Upper lobe of left lung (tissue), 6 donors: ENCODE measurements around the gene ANKRD17. TPM values are rescaled to one million over a fixed set of nuclear protein-coding genes. Genes with fewer than 3 reads are reported as not detected.

Experiments used
- ATAC-seq, 2 donors: fragments of 200-7000 bp; cut with Tn5 transposase; one replicate each; pipeline ENCODE4 v1.9.1; 2022; ENCODE audit warnings: mild to moderate bottlenecking in 2 of 2, moderate library complexity in 2 of 2; ENCODE audit not compliant: low FRiP score in 2 of 2
- DNase-seq, 2 donors: peaks; one replicate each; pipeline ENCODE4 v3.0.0-alpha.2; 2019 to 2020
- H3K27ac ChIP-seq, 4 donors: fragments of 200-600 bp; sonication (generic); one replicate each; pipeline ENCODE4 v1.5.1; 2016 to 2019
- H3K27me3 ChIP-seq, 4 donors: fragments of 200-600 bp; sonication (generic); one replicate each; pipeline ENCODE4 v1.5.1; 2017 to 2019
- H3K36me3 ChIP-seq, 4 donors: fragments of 200-600 bp; sonication (generic); one replicate each; pipeline ENCODE4 v1.5.1; 2016 to 2019
- H3K4me1 ChIP-seq, 4 donors: fragments of 200-600 bp; sonication (generic); one replicate each; pipeline ENCODE4 v1.5.1; 2018 to 2019
- H3K4me3 ChIP-seq, 4 donors: fragments of 200-600 bp; sonication (generic); one replicate each; pipeline ENCODE4 v1.5.1; 2017 to 2019; ENCODE audit warnings: mild to moderate bottlenecking in 2 of 4, moderate library complexity in 1 of 4
- H3K9me3 ChIP-seq, 4 donors: fragments of 200-600 bp; sonication (generic); one replicate each; pipeline ENCODE4 v1.5.1; 2018 to 2019
- EP300 ChIP-seq, 4 donors: sonication (generic); formaldehyde crosslinking; IDR thresholded peaks; one replicate each; pipeline ENCODE4 v1.5.1; 2017; ENCODE audit warnings: antibody characterized with exemption in 4 of 4, control low read depth in 2 of 4
- POLR2A ChIP-seq, 4 donors: fragments of 450-650 bp; IDR thresholded peaks; one replicate each; pipeline ENCODE4 v1.5.1; 2016 to 2017; ENCODE audit warnings: antibody characterized with exemption in 4 of 4, mild to moderate bottlenecking in 2 of 4
- POLR2AphosphoS5 ChIP-seq, 2 donors: sonication (generic); formaldehyde crosslinking; IDR thresholded peaks; one replicate each; pipeline ENCODE4 v1.5.1; 2017; ENCODE audit warnings: antibody characterized with exemption in 2 of 2
- WGBS, 2 donors: methylation state at CpG; one replicate each; pipeline ENCODE4 v1.1.5; 2017 to 2018; 5-methylcytosine and 5-hydroxymethylcytosine counted together
- total RNA-seq, 6 donors: library from RNA; depleted of rRNA in 4 of 6; stranded (reverse); fragments of >200 nt in 4 of 6; gene quantifications; one replicate each; pipeline versions ENCODE4 v1.1.0 to v1.2.1, GENCODE V29; 2016 to 2021
- TF ChIP-seq, protein P1 (sequence below), 6 experiments: fragments of 450-650 bp in 4 of 6; fragments of 200-600 bp in 2 of 6; sonication (generic) in 2 of 6; IDR thresholded peaks; one replicate each; pipeline ENCODE4 v1.5.1; 2016 to 2019; ENCODE audit warnings: antibody characterized with exemption in 6 of 6
- donor health status: DM: no; HTN: no; CAD: no; lungs with moderate emphysema.
- donor health status: DM: no; HTN: yes; CAD: no; lungs with severe emphysema.

ANKRD17 gene
- total RNA-seq, 6 donors from 2014 or later: 49.7 to 103 (median 61.2) TPM

DNA sequence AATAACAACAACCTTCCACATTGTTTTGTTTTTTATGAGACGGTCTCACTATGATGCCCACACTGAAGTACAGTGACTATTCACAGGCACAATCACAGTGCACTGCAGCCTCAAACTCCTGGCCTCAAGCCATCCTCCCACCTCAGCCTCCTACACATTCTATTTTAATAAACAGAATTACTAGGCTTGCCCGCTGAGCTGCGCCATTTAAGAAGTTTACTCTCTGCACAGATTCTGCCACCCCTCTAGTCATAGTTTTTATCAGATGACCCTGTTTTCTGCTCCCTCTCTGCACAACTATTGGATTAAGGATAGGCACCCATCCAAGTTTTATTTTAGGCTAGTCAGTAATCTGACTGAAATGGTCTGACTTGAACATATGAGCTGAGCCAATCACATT is 177.8 kb downstream of the ANKRD17 start:
- DNase-seq: no peak
- Histone ChIP-seq H3K9me3 (no peaks in the 10 kb centered on the region), H3K4me1 (peaks cover 0 to 2% (median 2%) of the 10 kb centered on the region in 4 donors), H3K27me3 (no peaks in the 10 kb centered on the region), H3K4me3 (no peak overlapping the region), H3K36me3 (peaks cover 28 to 71% (median 44%) of the 10 kb centered on the region in 4 donors), H3K27ac (no peak overlapping the region)
- no peak for ATAC-seq
- WGBS, 2 donors: 68 to 72% methylated on average over 3 of the region's 3 CpGs
- no peak for TF ChIP-seq POLR2AphosphoS5 (IDR thresholded peaks at IDR 0.05)
- TF ChIP-seq EP300 (IDR thresholded peaks at IDR 0.05): no peak
- no peak for TF ChIP-seq POLR2A (IDR thresholded peaks at IDR 0.05)

DNA sequence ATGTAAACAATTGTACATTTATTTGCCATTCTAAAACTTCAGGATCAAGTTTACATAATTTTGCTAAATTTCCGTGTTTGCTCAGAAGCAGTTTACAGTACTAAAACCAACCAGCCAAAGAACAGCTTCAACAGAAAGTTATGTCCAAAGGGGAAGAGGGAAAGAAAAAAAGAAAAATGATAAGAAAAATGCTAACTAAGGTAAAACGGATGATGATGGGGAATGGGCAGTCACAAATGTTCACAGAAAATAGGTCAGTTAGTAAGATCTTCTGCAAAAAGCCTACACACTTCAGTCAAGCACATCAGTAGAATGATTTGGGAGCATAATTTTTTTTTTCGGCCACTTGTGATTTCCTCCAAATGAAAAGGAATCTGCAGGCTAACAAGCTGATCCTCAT is 182.8 kb downstream of the ANKRD17 start:
- DNase-seq (no peak), ATAC-seq (no peak)
- WGBS, 2 donors: 81 to 89% methylated on average over 3 of the region's 3 CpGs
- Histone ChIP-seq H3K36me3 (peaks cover 16 to 51% (median 32%) of the 10 kb centered on the region in 4 donors), H3K27ac (no peak overlapping the region), H3K9me3 (no peaks in the 10 kb centered on the region), H3K4me3 (no peak overlapping the region), H3K4me1 (peaks cover 0 to 2% (median 1%) of the 10 kb centered on the region in 4 donors), H3K27me3 (no peaks in the 10 kb centered on the region)
- TF ChIP-seq EP300 (IDR thresholded peaks at IDR 0.05): no peak
- no peak for TF ChIP-seq POLR2AphosphoS5 (IDR thresholded peaks at IDR 0.05)
- TF ChIP-seq, protein P1, sequence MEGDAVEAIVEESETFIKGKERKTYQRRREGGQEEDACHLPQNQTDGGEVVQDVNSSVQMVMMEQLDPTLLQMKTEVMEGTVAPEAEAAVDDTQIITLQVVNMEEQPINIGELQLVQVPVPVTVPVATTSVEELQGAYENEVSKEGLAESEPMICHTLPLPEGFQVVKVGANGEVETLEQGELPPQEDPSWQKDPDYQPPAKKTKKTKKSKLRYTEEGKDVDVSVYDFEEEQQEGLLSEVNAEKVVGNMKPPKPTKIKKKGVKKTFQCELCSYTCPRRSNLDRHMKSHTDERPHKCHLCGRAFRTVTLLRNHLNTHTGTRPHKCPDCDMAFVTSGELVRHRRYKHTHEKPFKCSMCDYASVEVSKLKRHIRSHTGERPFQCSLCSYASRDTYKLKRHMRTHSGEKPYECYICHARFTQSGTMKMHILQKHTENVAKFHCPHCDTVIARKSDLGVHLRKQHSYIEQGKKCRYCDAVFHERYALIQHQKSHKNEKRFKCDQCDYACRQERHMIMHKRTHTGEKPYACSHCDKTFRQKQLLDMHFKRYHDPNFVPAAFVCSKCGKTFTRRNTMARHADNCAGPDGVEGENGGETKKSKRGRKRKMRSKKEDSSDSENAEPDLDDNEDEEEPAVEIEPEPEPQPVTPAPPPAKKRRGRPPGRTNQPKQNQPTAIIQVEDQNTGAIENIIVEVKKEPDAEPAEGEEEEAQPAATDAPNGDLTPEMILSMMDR (IDR thresholded peaks at IDR 0.05): no peak
- TF ChIP-seq POLR2A (IDR thresholded peaks at IDR 0.05): no peak

DNA sequence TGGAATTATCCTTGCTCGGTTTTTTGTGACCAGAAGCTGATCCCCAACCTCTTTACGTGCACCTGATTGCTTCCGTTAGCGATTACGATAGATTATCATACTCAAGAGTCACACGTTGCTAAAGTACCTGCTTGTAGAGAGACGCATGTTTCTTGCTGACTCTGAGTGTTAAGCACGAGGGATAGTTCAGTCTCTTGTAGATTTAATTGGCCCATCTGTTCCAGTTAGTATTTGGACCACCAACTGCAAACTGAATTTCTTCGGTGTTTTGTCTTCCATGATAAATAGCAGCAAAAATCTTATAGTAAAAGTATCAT is 188.6 kb downstream of the ANKRD17 start:
- H3K4me3 ChIP-seq: peak overlapping the region; percentile 35 to 88 (median 76)
- ATAC-seq: peak; percentile 4 to 8
- H3K9me3 ChIP-seq: no peaks in the 10 kb centered on the region
- 2 to 5% methylated on average over 9 of the region's 9 CpGs for WGBS, 2 donors
- TF ChIP-seq POLR2A (IDR thresholded peaks at IDR 0.05): no peak
- no peak for TF ChIP-seq POLR2AphosphoS5 (IDR thresholded peaks at IDR 0.05)
- TF ChIP-seq, protein P1 (IDR thresholded peaks at IDR 0.05): no peak
- TF ChIP-seq EP300 (IDR thresholded peaks at IDR 0.05): no peak
- H3K27ac ChIP-seq: peak overlapping the region; percentile 95 to 98 (median 96)
- no peaks in the 10 kb centered on the region for H3K27me3 ChIP-seq
- H3K4me1 ChIP-seq: peaks cover 5 to 24% (median 11%) of the 10 kb centered on the region in 4 donors
- DNase-seq: no peak
- peaks cover 0 to 10% (median 1%) of the 10 kb centered on the region in 4 donors for H3K36me3 ChIP-seq

DNA sequence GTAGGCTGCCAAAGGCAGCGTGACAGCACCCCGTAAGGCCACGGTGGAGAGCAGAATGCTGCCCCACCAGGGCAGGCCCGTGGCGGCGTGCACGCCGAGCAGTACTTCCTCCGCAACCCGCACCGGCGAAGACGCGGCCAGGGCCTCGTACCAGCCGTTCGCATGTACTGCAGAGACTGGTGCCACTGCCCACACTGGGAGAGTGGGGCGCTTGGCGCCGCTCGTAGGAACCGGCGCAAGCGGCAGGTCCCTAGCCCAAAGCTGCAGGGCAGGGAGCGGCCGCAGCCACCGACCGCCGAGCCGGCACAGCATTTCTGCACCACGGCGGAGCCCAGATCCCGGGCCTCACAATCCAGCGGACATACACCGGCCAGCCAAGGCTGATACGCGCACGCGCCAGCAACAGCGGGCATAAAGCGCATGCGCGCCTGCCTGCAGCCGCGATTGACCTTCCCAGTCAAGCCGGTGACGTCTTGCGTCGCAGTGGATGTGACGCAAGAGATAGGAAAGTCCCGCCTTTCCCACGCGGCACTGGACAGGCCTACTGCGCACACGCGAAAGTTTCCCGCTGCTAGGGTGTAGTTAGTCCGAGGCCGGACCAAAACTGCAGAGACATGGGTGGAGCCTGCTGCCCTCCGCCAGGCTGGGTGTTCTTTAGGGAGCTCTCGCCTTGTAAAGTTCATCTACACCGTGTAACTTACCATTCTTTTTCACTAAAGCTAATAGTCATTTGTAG is 189.1 kb downstream of the ANKRD17 start, which contains the start of gene COX18:
COX18 (minus strand) TSS at position 379 of the 736 bp plus-strand sequence; CDS start at position 312, 67 bp downstream.
- peaks cover 5 to 24% (median 11%) of the 10 kb centered on the region in 4 donors for H3K4me1 ChIP-seq
- H3K36me3 ChIP-seq: peaks cover 0 to 5% (median 0%) of the 10 kb centered on the region in 4 donors
- no peaks in the 10 kb centered on the region for H3K9me3 ChIP-seq
- TF ChIP-seq EP300 (IDR thresholded peaks at IDR 0.05) (peak in 1 of 4 donors; percentile 94), POLR2A (IDR thresholded peaks at IDR 0.05) (peak in 3 of 4 donors; percentile 79 to 96 (median 92)), POLR2AphosphoS5 (IDR thresholded peaks at IDR 0.05) (peak; percentile 95 to 97)
- TF ChIP-seq, protein P1 (IDR thresholded peaks at IDR 0.05): peak in 3 of 6 experiments; percentile 32 to 50 (median 35)
- ATAC-seq (peak; percentile 97 to 98), DNase-seq (peak; percentile 98 to 99)
- peak within 1 kb of the TSS; percentile 68 to 88 (median 76) for H3K4me3 ChIP-seq
- H3K27me3 ChIP-seq: no peaks in the 10 kb centered on the region
- peak within 1 kb of the TSS; percentile 95 to 98 (median 96) for H3K27ac ChIP-seq
- 0% methylated on average over 4 to 38 of the region's 62 CpGs for WGBS, 2 donors

DNA sequence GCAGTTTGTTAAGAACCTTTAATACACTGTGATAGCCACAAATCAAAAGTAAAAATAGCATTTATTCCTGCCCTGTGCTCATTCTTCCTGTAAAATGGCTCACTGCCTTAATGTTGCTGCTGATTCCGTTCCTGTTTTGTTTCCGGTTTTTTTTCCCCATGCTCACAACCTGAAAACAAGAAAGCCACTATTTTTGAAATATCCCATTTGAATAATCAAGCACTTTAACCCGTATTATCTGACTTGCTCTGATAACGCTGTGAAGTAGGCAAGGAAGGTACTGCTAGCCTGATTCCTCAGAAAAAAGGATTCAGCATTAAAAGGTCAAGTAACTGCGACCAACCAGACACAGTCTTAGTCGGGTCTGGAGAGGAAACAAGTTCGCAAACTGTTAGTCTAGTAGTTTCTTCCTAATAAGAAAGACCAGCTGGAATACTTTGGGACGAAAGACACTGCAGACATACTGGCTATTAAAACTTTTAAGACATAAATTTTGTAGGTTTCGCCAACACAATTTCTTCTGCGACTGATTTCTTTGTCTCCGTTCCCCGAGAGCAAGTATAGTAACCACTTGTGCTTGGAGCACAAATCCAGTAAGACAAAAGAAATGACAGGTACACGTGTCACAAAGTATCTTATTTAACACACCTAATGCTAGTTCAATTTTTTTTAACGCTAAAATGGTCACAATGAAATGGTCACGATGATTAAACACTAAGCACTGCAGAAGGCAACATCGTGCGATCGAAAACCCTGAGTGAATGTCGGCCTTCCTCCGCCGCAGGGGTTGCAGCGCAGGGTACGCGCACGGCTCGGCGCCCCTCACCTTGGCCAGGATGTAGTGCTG is 189.9 kb downstream of the ANKRD17 start:
- Histone ChIP-seq H3K9me3 (no peaks in the 10 kb centered on the region), H3K36me3 (peaks cover 0 to 4% (median 1%) of the 10 kb centered on the region in 4 donors), H3K27ac (peak overlapping the region; percentile 95 to 98 (median 96)), H3K4me1 (peaks cover 5 to 24% (median 11%) of the 10 kb centered on the region in 4 donors), H3K4me3 (peak overlapping the region; percentile 68 to 88 (median 76)), H3K27me3 (no peaks in the 10 kb centered on the region)
- TF ChIP-seq, protein P1 (IDR thresholded peaks at IDR 0.05): peak in 1 of 6 experiments; percentile 6
- TF ChIP-seq EP300 (IDR thresholded peaks at IDR 0.05) (no peak), POLR2A (IDR thresholded peaks at IDR 0.05) (peak in 1 of 4 donors; percentile 14), POLR2AphosphoS5 (IDR thresholded peaks at IDR 0.05) (no peak)
- ATAC-seq: peak in 1 of 2 donors; percentile 36
- WGBS, 2 donors: 0 to 1% methylated on average over 26 to 27 of the region's 27 CpGs
- no peak for DNase-seq
